ENCODE measurements around the gene PLCH2.

DNA sequence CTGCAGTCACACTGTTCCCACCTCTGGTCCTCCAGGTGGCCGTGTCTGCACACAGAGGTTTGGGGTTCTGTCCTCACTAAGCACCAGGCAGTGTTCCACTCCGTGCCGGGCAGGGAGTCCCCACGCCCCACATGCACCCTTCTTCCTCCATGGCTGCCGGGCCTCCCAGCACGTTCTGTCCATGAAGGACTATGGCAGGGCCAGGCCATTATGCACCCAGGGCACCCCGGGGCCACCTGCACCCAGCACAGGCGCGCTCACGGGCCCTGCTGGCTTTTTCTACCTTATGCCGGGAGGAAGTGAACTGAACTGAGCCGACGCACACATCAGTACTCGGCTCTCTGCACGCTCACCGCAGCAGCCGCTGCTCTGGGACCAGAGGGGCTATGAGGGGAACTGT is 40.0 kb downstream of the PLCH2 start:
- TF ChIP-seq, protein P1, sequence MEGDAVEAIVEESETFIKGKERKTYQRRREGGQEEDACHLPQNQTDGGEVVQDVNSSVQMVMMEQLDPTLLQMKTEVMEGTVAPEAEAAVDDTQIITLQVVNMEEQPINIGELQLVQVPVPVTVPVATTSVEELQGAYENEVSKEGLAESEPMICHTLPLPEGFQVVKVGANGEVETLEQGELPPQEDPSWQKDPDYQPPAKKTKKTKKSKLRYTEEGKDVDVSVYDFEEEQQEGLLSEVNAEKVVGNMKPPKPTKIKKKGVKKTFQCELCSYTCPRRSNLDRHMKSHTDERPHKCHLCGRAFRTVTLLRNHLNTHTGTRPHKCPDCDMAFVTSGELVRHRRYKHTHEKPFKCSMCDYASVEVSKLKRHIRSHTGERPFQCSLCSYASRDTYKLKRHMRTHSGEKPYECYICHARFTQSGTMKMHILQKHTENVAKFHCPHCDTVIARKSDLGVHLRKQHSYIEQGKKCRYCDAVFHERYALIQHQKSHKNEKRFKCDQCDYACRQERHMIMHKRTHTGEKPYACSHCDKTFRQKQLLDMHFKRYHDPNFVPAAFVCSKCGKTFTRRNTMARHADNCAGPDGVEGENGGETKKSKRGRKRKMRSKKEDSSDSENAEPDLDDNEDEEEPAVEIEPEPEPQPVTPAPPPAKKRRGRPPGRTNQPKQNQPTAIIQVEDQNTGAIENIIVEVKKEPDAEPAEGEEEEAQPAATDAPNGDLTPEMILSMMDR (IDR thresholded peaks at IDR 0.05; ENCODE audit: poor library complexity, severe bottlenecking) = no peak
- TF ChIP-seq EP300 (conservative IDR thresholded peaks at IDR 0.05; ENCODE audit: poor library complexity, severe bottlenecking) (no peak), MXI1 (conservative IDR thresholded peaks at IDR 0.05; ENCODE audit: poor library complexity, severe bottlenecking) (no peak), POLR2AphosphoS5 (IDR thresholded peaks at IDR 0.05) (no peak), EZH2 (IDR thresholded peaks at IDR 0.05; ENCODE audit: borderline replicate concordance, insufficient read depth, low read length, poor library complexity, severe bottlenecking) (no peak)
